H1 (cell line): ENCODE results near the gene ANKRD11.

Experiments
- CTBP2 ChIP-seq: IDR thresholded peaks from 2 replicates; pipeline ENCODE4 v1.7.0; 2011; ENCODE audit warnings: borderline replicate concordance, mild to moderate bottlenecking, moderate library complexity, mixed read lengths, low read length; ENCODE audit not compliant: insufficient read depth, insufficient read length
- EP300 ChIP-seq, 2 experiments: IDR thresholded peaks; 1 replicate in 1 of 2; 2 replicates in 1 of 2; pipeline ENCODE4 v1.6.1; 2011 to 2012; ENCODE audit warnings: low read depth in 2 of 2, low read length in 2 of 2, mild to moderate bottlenecking in 2 of 2, borderline replicate concordance in 1 of 2, inconsistent platforms in 1 of 2, moderate library complexity in 1 of 2
- EZH2 ChIP-seq: fragments of 200-600 bp; sonication (generic); IDR thresholded peaks from 2 replicates; pipeline ENCODE4 v1.7.1; 2012; ENCODE audit warnings: low read depth, mild to moderate bottlenecking, moderate library complexity, low read length, inconsistent platforms; ENCODE audit not compliant: severe bottlenecking
- NANOG ChIP-seq: IDR thresholded peaks from 2 replicates; pipeline ENCODE4 v1.6.1; 2011; ENCODE audit warnings: low read length, low read depth, mild to moderate bottlenecking, inconsistent platforms; ENCODE audit not compliant: insufficient read depth, poor library complexity, severe bottlenecking
- NRF1 ChIP-seq: IDR thresholded peaks from 2 replicates; pipeline ENCODE4 v1.6.1; 2011; ENCODE audit warnings: mild to moderate bottlenecking, low read depth, low read length, improper control_type of control experiment
- POLR2AphosphoS5 ChIP-seq: IDR thresholded peaks from 2 replicates; pipeline ENCODE4 v1.6.1; 2011; ENCODE audit warnings: low read depth, low read length
- RXRA ChIP-seq: IDR thresholded peaks from 2 replicates; pipeline ENCODE4 v1.6.1; 2011; ENCODE audit warnings: low read depth, mild to moderate bottlenecking, low read length, moderate library complexity; ENCODE audit not compliant: insufficient read depth
- TCF12 ChIP-seq: IDR thresholded peaks from 2 replicates; pipeline ENCODE4 v1.6.1; 2011; ENCODE audit warnings: low read depth, mild to moderate bottlenecking, low read length
- TF ChIP-seq, protein P1 (sequence below), 3 experiments: IDR thresholded peaks; 1 replicate in 2 of 3; 2 replicates in 1 of 3; pipeline versions ENCODE4 v1.5.1 to v1.6.1; 2011; ENCODE audit warnings: low read length in 3 of 3, mild to moderate bottlenecking in 3 of 3, inconsistent platforms in 2 of 3, low read depth in 1 of 3, moderate library complexity in 1 of 3; ENCODE audit not compliant: insufficient read depth in 1 of 3; ENCODE audit errors: control extremely low read depth in 1 of 3

DNA sequence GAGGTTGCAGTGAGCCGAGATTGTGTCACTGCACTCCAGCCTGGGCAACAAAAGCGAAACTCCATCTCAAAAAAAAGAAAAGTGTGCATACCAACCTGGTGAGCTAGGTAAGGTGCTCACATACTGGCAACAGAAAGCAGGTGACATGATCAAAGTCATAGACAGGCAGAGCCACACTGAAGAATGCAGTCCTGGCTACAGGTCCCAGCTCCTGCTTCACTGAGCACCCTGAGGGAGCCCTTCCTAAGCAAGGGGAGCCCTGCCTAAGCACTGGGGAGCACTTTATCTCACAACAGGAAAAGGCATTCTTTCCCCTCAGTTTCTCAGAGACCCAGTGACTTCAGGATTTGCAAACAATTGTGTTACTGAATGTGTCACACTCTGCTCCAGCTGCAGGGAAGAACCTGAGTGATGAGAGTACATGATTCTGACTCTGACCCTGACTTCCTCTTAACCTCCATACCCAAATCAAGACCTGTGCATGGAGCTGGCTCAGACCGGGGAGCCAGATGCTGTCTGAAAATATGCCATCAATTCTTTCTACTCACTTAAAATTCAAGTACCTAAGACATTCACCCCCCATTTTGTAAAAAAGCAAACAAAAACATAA lies 40.5 kb downstream of the ANKRD11 start:
- no peak for TF ChIP-seq TCF12
- no peak for TF ChIP-seq NANOG
- TF ChIP-seq, protein P1, sequence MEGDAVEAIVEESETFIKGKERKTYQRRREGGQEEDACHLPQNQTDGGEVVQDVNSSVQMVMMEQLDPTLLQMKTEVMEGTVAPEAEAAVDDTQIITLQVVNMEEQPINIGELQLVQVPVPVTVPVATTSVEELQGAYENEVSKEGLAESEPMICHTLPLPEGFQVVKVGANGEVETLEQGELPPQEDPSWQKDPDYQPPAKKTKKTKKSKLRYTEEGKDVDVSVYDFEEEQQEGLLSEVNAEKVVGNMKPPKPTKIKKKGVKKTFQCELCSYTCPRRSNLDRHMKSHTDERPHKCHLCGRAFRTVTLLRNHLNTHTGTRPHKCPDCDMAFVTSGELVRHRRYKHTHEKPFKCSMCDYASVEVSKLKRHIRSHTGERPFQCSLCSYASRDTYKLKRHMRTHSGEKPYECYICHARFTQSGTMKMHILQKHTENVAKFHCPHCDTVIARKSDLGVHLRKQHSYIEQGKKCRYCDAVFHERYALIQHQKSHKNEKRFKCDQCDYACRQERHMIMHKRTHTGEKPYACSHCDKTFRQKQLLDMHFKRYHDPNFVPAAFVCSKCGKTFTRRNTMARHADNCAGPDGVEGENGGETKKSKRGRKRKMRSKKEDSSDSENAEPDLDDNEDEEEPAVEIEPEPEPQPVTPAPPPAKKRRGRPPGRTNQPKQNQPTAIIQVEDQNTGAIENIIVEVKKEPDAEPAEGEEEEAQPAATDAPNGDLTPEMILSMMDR (IDR thresholded peaks at IDR 0.05; ENCODE audit: control extremely low read depth in 1 of 3, insufficient read depth in 1 of 3, low read depth in 1 of 3, low read length in 3 of 3) = no peak
- TF ChIP-seq EZH2 = no peak
- TF ChIP-seq NRF1 = no peak
- TF ChIP-seq RXRA = no peak
- TF ChIP-seq EP300 (IDR thresholded peaks at IDR 0.05; ENCODE audit: borderline replicate concordance in 1 of 2, low read depth in 2 of 2, low read length in 2 of 2) = no peak
- no peak for TF ChIP-seq CTBP2
- TF ChIP-seq POLR2AphosphoS5 = no peak
